Fibroblast of lung (primary cell): ENCODE measurements around the gene TERT.

ENCODE experiments used
- EZH2 ChIP-seq: IDR thresholded peaks from 2 replicates; pipeline ENCODE4 v1.5.1; 2012; ENCODE audit warnings: low read length, control low read depth, mild to moderate bottlenecking; ENCODE audit errors: missing control alignments
- TF ChIP-seq, protein P1 (sequence below), 2 donors: IDR thresholded peaks in 1 of 2; conservative IDR thresholded peaks in 1 of 2; 1 replicate in 1 of 2; 2 replicates in 1 of 2; pipeline ENCODE4 v1.5.1; 2011 to 2012; ENCODE audit warnings: low read length in 2 of 2, control low read depth in 1 of 2, inconsistent platforms in 1 of 2, low read depth in 1 of 2, mild to moderate bottlenecking in 1 of 2

DNA sequence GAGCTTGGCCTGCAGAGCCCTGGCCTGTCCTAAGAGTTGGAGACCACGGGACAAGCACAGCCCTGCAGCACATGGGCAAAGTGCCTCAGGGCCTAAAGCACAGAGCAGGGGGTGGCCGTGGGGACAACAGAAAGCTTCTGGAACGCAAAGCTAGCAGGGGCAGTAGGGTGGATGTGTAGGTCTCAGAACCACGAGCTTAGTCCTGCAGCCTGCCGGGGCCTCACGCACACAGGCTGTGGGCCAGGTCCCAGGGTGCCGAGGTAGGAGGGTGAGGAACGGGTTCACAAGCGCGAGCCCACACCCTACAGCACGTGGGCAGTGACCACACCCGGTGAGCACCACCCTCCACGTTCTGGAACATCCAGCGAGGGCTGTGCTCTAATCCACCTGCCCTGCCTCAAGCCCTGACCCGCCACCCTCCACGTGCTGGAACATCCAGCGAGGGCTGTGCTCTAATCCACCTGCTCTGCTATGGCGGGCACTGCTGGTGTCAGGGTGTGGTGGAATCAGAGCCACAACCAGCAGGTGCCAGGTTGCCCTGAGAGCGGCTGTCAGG lies 40.8 kb upstream of the TERT start:
- TF ChIP-seq, protein P1, sequence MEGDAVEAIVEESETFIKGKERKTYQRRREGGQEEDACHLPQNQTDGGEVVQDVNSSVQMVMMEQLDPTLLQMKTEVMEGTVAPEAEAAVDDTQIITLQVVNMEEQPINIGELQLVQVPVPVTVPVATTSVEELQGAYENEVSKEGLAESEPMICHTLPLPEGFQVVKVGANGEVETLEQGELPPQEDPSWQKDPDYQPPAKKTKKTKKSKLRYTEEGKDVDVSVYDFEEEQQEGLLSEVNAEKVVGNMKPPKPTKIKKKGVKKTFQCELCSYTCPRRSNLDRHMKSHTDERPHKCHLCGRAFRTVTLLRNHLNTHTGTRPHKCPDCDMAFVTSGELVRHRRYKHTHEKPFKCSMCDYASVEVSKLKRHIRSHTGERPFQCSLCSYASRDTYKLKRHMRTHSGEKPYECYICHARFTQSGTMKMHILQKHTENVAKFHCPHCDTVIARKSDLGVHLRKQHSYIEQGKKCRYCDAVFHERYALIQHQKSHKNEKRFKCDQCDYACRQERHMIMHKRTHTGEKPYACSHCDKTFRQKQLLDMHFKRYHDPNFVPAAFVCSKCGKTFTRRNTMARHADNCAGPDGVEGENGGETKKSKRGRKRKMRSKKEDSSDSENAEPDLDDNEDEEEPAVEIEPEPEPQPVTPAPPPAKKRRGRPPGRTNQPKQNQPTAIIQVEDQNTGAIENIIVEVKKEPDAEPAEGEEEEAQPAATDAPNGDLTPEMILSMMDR (conservative IDR thresholded peaks at IDR 0.05 in 1 of 2, IDR thresholded peaks at IDR 0.05 in 1 of 2; ENCODE audit: low read depth in 1 of 2, low read length in 2 of 2) = no peak
- no peak for TF ChIP-seq EZH2
